Activated CD4-positive, alpha-beta T cell treated with anti-CD3 and anti-CD28 coated beads, Interleukin-2, amount 10 ng/mL, durations not matched to agents 7 days and 5 days (primary cell): ENCODE measurements around the gene AHCYL1. TPM values are rescaled to one million over a fixed set of nuclear protein-coding genes. Genes with fewer than 3 reads are reported as not detected.
A peak's percentile ranks its signal among the peaks of the same experiment; 100 is the strongest.

ENCODE experiments used
- CTCF ChIA-PET: fragments of 350-600 bp; sonication (Branson Sonifier 250); formaldehyde crosslinking; loops from one replicate; lab custom pipeline; 2021; ENCODE audit warnings: antibody characterized with exemption; lab: Charles Lee
- POLR2A ChIA-PET: fragments of 350-600 bp; sonication (Branson Sonifier 250); formaldehyde crosslinking; loops from one replicate; lab custom pipeline; 2021; ENCODE audit warnings: antibody characterized with exemption; lab: Charles Lee
- DNase-seq: peaks from one replicate; pipeline ENCODE4 v3.0.0-alpha.2; 2020
- H3K27ac Mint-ChIP-seq: one replicate; pipeline ENCODE4 v1.8.0; 2021; ENCODE audit warnings: mild to moderate bottlenecking, moderate library complexity, mixed read lengths
- H3K27me3 Mint-ChIP-seq: one replicate; pipeline ENCODE4 v1.8.0; 2021; ENCODE audit warnings: mixed read lengths
- H3K36me3 Mint-ChIP-seq: one replicate; pipeline ENCODE4 v1.8.0; 2021; ENCODE audit warnings: low read depth, mixed read lengths
- H3K4me1 Mint-ChIP-seq: one replicate; pipeline ENCODE4 v1.8.0; 2021; ENCODE audit warnings: mixed read lengths
- H3K4me3 Mint-ChIP-seq: one replicate; pipeline ENCODE4 v1.8.0; 2021; ENCODE audit warnings: mild to moderate bottlenecking, moderate library complexity, mixed read lengths
- H3K9me3 Mint-ChIP-seq: one replicate; pipeline ENCODE4 v1.8.0; 2021; ENCODE audit warnings: mixed read lengths
- total RNA-seq, 2 experiments: library from RNA; stranded (reverse); gene quantifications; one replicate each; pipeline ENCODE4 v1.2.3, GENCODE V29; 2021

Gene AHCYL1
- total RNA-seq, 2 experiments from 2014 or later, result 50.4 to 50.9 TPM

DNA sequence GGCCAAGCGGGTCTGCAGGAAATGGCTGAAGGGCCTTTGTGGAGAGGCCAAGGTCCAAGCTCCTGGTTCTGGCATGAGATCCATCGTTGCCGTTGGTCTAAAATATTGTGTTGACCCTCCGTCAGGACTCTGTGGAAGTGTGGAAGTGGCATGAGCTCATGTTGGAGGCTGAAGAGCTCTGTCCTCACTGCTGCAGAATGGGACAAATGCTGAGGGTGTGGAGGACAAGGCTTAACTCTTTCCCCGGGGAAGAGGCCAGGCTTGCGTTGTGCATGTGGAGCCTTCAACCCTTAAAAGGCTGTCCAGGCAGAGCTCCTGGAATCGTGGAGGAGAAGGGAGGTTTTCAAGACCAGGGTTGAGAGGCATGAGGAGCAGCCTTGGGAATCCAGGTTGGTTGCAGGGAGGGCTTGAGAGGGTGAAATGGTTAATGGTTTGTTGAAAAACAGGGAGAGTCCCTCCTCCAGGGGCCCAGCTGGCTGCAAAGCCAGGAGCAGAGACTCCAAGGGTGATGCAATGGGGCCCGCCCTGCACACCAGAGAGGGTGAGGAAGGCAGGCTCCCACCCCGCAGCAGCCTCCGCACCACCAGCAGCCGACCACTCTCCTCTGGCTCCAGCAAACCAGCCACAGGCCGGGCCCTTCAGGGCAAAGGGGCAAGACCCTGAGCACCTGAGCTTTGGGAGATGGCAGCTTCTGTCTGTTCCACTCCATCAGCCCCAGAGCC is 6.7 kb upstream of the AHCYL1 start:
- no peak for DNase-seq
- Mint-ChIP-seq H3K36me3 (no peaks in the 10 kb centered on the region), H3K27ac (no peak overlapping the region), H3K4me1 (no peaks in the 10 kb centered on the region), H3K4me3 (no peak overlapping the region), H3K9me3 (no peaks in the 10 kb centered on the region), H3K27me3 (peaks cover 13% of the 10 kb centered on the region)
- POLR2A ChIA-PET, result no interaction called here
- CTCF ChIA-PET, result interaction anchor here (0.9 to 12.9 kb wide), 4 partner anchors 10 to 212 kb away, joined by 3 to 475 read pairs (median 4); no protein-coding TSS in a partner anchor

DNA sequence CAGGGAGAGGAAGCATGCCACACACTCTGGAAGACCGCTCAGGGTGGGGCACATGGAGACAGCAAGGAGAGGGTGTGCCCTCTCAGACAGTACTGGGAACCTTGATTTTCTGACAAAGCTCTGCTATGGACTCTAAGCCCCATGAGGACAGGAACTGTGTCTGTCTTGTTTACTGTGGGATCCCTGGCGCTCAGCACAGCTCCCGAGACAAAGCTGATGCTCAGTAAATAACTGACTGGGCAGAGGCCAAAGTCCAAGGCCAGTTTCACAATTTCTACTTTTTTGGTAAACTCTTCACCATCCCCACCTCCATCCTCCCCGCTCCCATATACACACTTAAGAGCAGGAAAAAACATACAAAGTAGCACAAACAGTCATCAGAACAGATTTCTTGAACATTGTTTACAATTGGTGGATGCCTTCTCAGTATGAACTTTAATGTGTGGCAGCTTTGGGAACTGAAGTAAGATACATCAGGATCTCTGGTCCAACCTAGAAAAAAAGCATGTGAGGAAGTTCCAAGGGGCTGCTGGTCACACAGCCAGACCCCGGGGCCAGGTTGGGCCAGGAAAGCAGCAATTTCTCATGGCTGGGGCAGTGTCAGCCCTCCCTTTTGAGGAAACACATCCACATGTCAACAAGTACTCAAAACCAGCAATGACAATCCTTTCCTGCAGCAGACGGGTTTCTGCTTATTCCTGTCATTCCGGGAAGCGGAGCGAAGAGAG is 5.6 kb upstream of the AHCYL1 start:
- Mint-ChIP-seq H3K9me3 (no peaks in the 10 kb centered on the region), H3K27me3 (peaks cover 13% of the 10 kb centered on the region), H3K27ac (no peak overlapping the region), H3K4me1 (peaks cover 4% of the 10 kb centered on the region), H3K36me3 (no peaks in the 10 kb centered on the region), H3K4me3 (no peak overlapping the region)
- CTCF ChIA-PET, result interaction anchor here (0.9 to 12.9 kb wide), 5 partner anchors 10 to 338 kb away, joined by 3 to 475 read pairs (median 3); no protein-coding TSS in a partner anchor
- POLR2A ChIA-PET, result no interaction called here
- no peak for DNase-seq

DNA sequence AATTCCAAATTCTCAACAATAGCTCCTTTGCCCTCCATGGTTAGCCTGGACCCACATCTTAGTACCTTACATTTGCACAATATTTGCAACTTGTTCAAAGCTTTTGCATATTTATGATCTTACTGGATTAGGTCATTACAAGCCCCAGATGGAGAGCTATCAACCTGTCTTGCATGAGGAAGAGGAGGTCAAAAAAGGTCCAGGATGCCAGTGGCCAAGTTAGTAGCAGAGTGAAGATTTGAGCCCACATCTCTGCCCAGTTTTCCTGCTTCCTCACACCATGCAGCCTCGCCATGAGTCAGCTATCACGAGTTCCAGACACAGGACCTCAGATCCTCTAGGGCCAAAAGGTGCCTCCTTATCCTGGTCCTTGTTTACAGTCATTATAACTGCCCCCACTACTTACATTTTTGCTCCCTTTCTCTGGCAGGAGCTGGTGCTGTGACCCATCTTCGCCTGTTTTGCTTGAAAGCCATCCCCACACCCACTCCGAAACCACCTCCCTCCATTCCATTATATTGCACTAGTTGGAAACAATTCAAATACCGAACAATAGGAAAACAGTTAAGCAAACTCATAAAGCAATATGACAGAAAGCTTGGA is 5.0 kb upstream of the AHCYL1 start:
- Mint-ChIP-seq H3K36me3 (no peaks in the 10 kb centered on the region), H3K9me3 (no peaks in the 10 kb centered on the region), H3K4me3 (no peak overlapping the region), H3K27me3 (peaks cover 9% of the 10 kb centered on the region), H3K27ac (no peak overlapping the region), H3K4me1 (peaks cover 10% of the 10 kb centered on the region)
- ChIA-PET CTCF (interaction anchor here (0.9 to 12.9 kb wide), 6 partner anchors 9 to 339 kb away, joined by 3 to 475 read pairs (median 3); no protein-coding TSS in a partner anchor), POLR2A (no interaction called here)
- no peak for DNase-seq

- CTCF ChIA-PET, result interaction anchor here (0.6 to 12.9 kb wide), 9 partner anchors 13 to 344 kb away, joined by 3 to 475 read pairs (median 3); no protein-coding TSS in a partner anchor
- Mint-ChIP-seq H3K27ac (no peak overlapping the region), H3K36me3 (peaks cover 1% of the 10 kb centered on the region), H3K9me3 (no peaks in the 10 kb centered on the region), H3K4me1 (peaks cover 14% of the 10 kb centered on the region), H3K27me3 (peaks cover 9% of the 10 kb centered on the region), H3K4me3 (no peak overlapping the region)
- peak; percentile 38 for DNase-seq
- POLR2A ChIA-PET, result no interaction called here
Observed at GRCh38 chr1:109980324-109981003, 4.1 kb upstream of the AHCYL1 start.

DNA sequence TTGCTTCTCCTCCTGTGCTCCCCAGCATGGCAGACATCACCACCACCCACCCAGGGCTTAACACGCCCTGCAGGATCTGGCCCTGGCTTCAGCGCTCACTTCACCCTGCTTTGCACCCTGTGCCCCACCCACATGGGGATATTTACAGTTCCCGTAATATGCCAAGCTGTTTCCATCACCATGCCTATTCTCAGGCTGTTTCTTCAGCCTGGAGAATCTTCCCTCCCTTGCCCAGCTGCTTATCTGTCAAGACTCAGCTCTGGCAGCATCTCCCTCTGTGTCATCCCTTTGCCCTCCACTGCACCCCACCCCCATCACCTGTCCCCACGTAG is 3.6 kb upstream of the AHCYL1 start:
- CTCF ChIA-PET, result interaction anchor here (1.0 to 12.9 kb wide), 11 partner anchors 11 to 345 kb away, joined by 3 to 475 read pairs (median 3); no protein-coding TSS in a partner anchor
- H3K4me1 Mint-ChIP-seq, result peaks cover 19% of the 10 kb centered on the region
- POLR2A ChIA-PET, result no interaction called here
- H3K36me3 Mint-ChIP-seq, result peaks cover 3% of the 10 kb centered on the region
- no peak overlapping the region for H3K27ac Mint-ChIP-seq
- H3K9me3 Mint-ChIP-seq, result no peaks in the 10 kb centered on the region
- DNase-seq, result no peak
- no peak overlapping the region for H3K4me3 Mint-ChIP-seq
- peaks cover 9% of the 10 kb centered on the region for H3K27me3 Mint-ChIP-seq

GRCh38 chr1:109983380-109984189 is 980 bp upstream of the AHCYL1 start:
- Mint-ChIP-seq H3K27ac (peak overlapping the region; percentile 97), H3K9me3 (no peaks in the 10 kb centered on the region), H3K4me1 (peaks cover 39% of the 10 kb centered on the region), H3K4me3 (no peak overlapping the region), H3K36me3 (peaks cover 3% of the 10 kb centered on the region), H3K27me3 (peaks cover 8% of the 10 kb centered on the region)
- POLR2A ChIA-PET, result interaction anchor here (1.6 to 1.8 kb wide), 2 partner anchors 207 to 209 kb away, joined by 5 to 10 read pairs; no protein-coding TSS in a partner anchor
- no peak for DNase-seq
- CTCF ChIA-PET, result interaction anchor here (0.6 to 12.9 kb wide), 47 partner anchors 8 to 897 kb away, joined by 3 to 475 read pairs (median 5); partner anchors contain the start of genes AMPD2, EPS8L3, GNAI3 and GNAT2

DNA sequence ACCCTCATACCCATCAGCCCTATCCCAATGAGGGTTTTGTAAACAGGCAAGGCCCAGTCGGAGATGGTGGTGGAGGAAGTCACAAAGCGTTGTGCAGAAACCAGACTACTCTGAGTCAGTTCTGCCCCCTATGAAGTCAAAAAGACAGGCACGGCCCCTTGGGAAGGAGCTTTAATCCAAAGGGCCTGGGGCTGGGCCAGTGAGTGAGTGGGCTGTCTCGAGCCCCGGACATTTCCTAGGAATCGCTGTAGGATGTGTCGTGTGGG is 442 bp upstream of the AHCYL1 start:
- Mint-ChIP-seq H3K27me3 (peaks cover 5% of the 10 kb centered on the region), H3K36me3 (peaks cover 3% of the 10 kb centered on the region), H3K4me3 (peak overlapping the region; percentile 89), H3K4me1 (peaks cover 39% of the 10 kb centered on the region), H3K27ac (peak overlapping the region; percentile 97), H3K9me3 (no peaks in the 10 kb centered on the region)
- ChIA-PET POLR2A (interaction anchor here (0.7 to 1.8 kb wide), 3 partner anchors 10 to 209 kb away, joined by 3 to 10 read pairs (median 5); no protein-coding TSS in a partner anchor), CTCF (interaction anchor here (0.6 to 12.9 kb wide), 54 partner anchors 9 to 897 kb away, joined by 3 to 475 read pairs (median 5); partner anchors contain the start of genes AMPD2, EPS8L3, GNAI3 and GNAT2)
- no peak for DNase-seq

DNA sequence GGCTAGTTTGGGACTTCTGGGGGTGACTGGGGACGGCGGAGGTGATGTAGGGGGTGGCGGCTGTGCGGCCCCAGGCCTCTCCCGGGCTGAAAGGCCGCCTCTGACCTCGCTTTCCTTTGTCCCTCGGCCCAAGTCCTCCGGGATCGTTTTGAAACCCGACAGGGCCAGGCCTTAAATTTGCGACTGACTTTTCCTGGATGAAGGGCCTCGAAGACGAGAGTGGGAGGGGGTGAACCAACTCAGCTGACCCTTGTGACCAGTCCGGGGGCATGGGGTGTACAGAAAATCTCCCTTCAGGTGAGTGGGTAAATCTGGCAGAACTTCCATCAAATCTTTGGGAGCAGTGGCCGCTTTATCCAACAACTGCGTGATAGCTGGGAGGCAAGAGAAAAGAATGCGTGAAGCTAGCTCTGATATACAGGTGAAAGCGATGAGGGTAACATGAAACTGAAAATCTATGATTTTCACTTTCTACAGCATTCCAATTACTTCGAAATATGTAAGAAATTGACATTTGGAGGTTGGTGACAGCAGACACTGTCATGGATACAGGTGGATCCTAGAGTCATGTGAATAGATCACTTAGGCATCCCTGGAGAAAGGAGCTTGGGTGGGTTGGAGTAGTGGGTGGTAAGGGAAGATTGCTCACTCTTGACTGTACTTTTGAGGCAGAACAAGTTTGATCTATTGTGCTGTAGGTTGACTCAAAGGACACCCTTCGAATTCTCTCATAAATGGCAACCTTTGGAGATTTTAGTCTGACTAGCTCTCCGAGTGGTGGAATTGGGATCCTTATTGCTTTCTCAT is 885 bp downstream of the AHCYL1 start:
- DNase-seq, result no peak
- H3K4me1 Mint-ChIP-seq, result peaks cover 43% of the 10 kb centered on the region
- H3K27ac Mint-ChIP-seq, result peak overlapping the region; percentile 97
- peak overlapping the region; percentile 89 for H3K4me3 Mint-ChIP-seq
- CTCF ChIA-PET, result interaction anchor here (0.5 to 12.9 kb wide), 33 partner anchors 12 to 746 kb away, joined by 3 to 475 read pairs (median 6); partner anchors contain the start of genes AMPD2, GNAI3, GNAT2 and GSTM4
- H3K36me3 Mint-ChIP-seq, result peaks cover 8% of the 10 kb centered on the region
- no peaks in the 10 kb centered on the region for H3K27me3 Mint-ChIP-seq
- POLR2A ChIA-PET, result interaction anchor here (1.6 kb wide), 1 partner anchor 209 kb away, joined by 10 read pairs; no protein-coding TSS in a partner anchor
- H3K9me3 Mint-ChIP-seq, result no peaks in the 10 kb centered on the region

DNA sequence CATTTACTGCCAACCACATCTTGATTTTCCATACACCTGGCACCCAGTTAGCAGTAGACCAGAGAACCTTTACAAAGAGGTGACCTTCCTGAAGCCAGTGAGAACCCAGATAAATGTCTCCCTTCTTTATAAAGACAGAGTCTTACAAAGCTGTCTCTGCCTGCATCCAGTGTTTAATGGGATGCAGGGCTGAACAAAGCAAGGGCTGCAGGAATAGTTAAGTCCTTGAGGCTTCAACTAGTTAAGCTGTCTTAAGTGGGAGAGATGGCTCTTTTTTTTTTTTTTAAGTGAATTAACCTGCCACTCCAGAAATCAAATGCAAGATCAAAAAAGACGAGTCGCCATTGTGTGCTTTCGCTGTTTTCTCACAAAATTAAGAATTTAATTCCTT is 1.5 kb downstream of the AHCYL1 start:
- H3K4me1 Mint-ChIP-seq, result peaks cover 46% of the 10 kb centered on the region
- no peaks in the 10 kb centered on the region for H3K9me3 Mint-ChIP-seq
- H3K36me3 Mint-ChIP-seq, result peaks cover 8% of the 10 kb centered on the region
- POLR2A ChIA-PET, result no interaction called here
- H3K27ac Mint-ChIP-seq, result peak overlapping the region; percentile 97
- no peak for DNase-seq
- peak overlapping the region; percentile 89 for H3K4me3 Mint-ChIP-seq
- no peaks in the 10 kb centered on the region for H3K27me3 Mint-ChIP-seq
- CTCF ChIA-PET, result interaction anchor here (0.5 to 12.9 kb wide), 11 partner anchors 11 to 346 kb away, joined by 3 to 475 read pairs (median 10); partner anchors contain the start of gene STRIP1

DNA sequence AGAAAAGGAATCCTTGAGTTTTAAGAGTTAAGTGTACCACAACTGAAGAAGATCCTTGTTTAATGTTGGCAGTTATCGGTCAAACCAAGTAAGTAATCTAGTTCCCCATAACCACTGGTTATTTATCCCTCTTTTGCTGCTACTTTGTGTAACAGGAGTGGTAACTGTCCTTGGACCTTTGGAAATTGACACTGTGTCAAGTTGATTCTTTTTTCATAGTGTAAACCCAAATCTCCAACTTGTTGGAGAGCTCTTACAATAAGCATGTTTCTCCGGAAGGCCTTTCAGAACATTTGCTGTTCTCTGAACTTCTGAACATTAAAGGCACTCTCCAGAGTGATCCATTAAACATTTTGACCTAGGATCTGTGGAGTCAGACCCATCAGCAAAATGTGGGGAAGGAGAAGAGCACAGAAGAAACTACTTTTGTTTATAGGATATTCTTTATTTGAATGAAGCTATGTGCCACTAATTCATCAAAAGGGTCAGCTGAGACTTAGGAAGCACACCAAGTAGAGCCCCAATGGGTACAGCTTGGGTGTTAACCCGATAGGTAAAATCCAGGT is 3.9 kb downstream of the AHCYL1 start:
- ChIA-PET POLR2A (no interaction called here), CTCF (interaction anchor here (0.7 to 12.9 kb wide), 4 partner anchors 9 to 226 kb away, joined by 3 to 475 read pairs (median 3); no protein-coding TSS in a partner anchor)
- no peaks in the 10 kb centered on the region for H3K27me3 Mint-ChIP-seq
- H3K4me3 Mint-ChIP-seq, result no peak overlapping the region
- no peaks in the 10 kb centered on the region for H3K9me3 Mint-ChIP-seq
- no peak overlapping the region for H3K27ac Mint-ChIP-seq
- peaks cover 10% of the 10 kb centered on the region for H3K36me3 Mint-ChIP-seq
- H3K4me1 Mint-ChIP-seq, result peaks cover 49% of the 10 kb centered on the region
- no peak for DNase-seq
